HG02973 (cell line): ENCODE data around the gene DCLRE1A.
"Not testable (repeated sequence)": the region's sequence is repeated elsewhere in the genome, so short reads cannot be mapped to it uniquely, and the experiment has no call there.

Experiments
- ATAC-seq: cut with Tn5 transposase; IDR thresholded peaks from one replicate; pipeline ENCODE4 v1.9.1; 2021; ENCODE audit warnings: moderate library complexity; ENCODE audit not compliant: unreplicated experiment

DCLRE1A gene

GRCh38 chr10:113858541-113858940 lies 4.7 kb upstream of the DCLRE1A start:
- ATAC-seq, result no peak

- no peak for ATAC-seq
These were observed 3.3 kb upstream of the DCLRE1A start for GRCh38 chr10:113857210-113857609.

GRCh38 chr10:113856563-113856962 lies 2.7 kb upstream of the DCLRE1A start:
- no peak for ATAC-seq

GRCh38 chr10:113854761-113855588 lies 1.1 kb upstream of the DCLRE1A start:
- peak; percentile 35 for ATAC-seq

GRCh38 chr10:113853578-113854012 lies 287 bp downstream of the DCLRE1A start:
- ATAC-seq, result no peak

- no peak for ATAC-seq
These were observed 3.9 kb downstream of the DCLRE1A start for GRCh38 chr10:113849946-113850345.

GRCh38 chr10:113849140-113849803 lies 4.6 kb downstream of the DCLRE1A start:
- ATAC-seq, result no peak

- no peak for ATAC-seq
These were observed 7.8 kb downstream of the DCLRE1A start for GRCh38 chr10:113846036-113846435.

GRCh38 chr10:113843972-113844485 lies 9.9 kb downstream of the DCLRE1A start:
- no peak for ATAC-seq

GRCh38 chr10:113842171-113842570 lies 11.7 kb downstream of the DCLRE1A start:
- ATAC-seq, result no peak

- ATAC-seq, result not testable (repeated sequence)
These were observed 25.3 kb downstream of the DCLRE1A start for GRCh38 chr10:113828567-113828966.

GRCh38 chr10:113825791-113826190 lies 28.1 kb downstream of the DCLRE1A start:
- no peak for ATAC-seq

- ATAC-seq, result no peak
These were observed 30.5 kb downstream of the DCLRE1A start for GRCh38 chr10:113823389-113823788.

- ATAC-seq, result no peak
These were observed 31.7 kb downstream of the DCLRE1A start for GRCh38 chr10:113822174-113822573.

- ATAC-seq, result not testable (repeated sequence)
These were observed 32.6 kb downstream of the DCLRE1A start for GRCh38 chr10:113821306-113821705.

- ATAC-seq, result no peak
These were observed 33.4 kb downstream of the DCLRE1A start for GRCh38 chr10:113820507-113820906.

- ATAC-seq, result no peak
These were observed 33.9 kb downstream of the DCLRE1A start for GRCh38 chr10:113819989-113820388.

- not testable (repeated sequence) for ATAC-seq
These were observed 39.2 kb downstream of the DCLRE1A start for GRCh38 chr10:113814700-113815099.

- no peak for ATAC-seq
These were observed 45.7 kb downstream of the DCLRE1A start for GRCh38 chr10:113808168-113808567.

- no peak for ATAC-seq
These were observed 47.4 kb downstream of the DCLRE1A start for GRCh38 chr10:113806503-113806902.

- ATAC-seq, result no peak
These were observed 50.9 kb downstream of the DCLRE1A start for GRCh38 chr10:113802997-113803396.

GRCh38 chr10:113801569-113801968 lies 52.3 kb downstream of the DCLRE1A start:
- ATAC-seq, result no peak
